HK-2 (cell line): ENCODE data around the gene KCNH2.
"Not testable (repeated sequence)": the region's sequence is repeated elsewhere in the genome, so short reads cannot be mapped to it uniquely, and the experiment has no call there.

Experiments used
- DNase-seq: peaks from one replicate; pipeline ENCODE4 v3.0.0-alpha.2; 2018; ENCODE audit not compliant: unreplicated experiment

Gene KCNH2

DNA sequence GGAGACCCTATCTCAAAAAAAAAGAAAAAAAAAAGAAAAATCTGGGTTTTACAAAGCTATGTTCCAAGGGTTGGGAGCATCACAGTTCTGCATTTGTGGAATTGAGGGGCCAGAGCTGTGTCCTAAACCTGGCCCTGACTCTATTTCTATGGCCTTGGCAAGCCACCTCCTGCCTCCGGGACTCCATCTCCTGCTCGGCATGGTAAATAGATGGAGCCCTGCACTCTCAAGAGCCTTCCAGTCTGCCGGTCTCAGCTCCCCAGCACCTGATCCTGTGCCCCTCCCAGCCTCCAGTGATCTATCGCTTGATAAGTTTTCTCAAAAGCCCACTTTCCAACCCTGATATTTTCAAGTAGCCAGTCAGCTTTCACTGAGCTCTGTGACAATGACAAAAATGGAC, 43.0 kb downstream of the KCNH2 start:
- DNase-seq: no peak

DNA sequence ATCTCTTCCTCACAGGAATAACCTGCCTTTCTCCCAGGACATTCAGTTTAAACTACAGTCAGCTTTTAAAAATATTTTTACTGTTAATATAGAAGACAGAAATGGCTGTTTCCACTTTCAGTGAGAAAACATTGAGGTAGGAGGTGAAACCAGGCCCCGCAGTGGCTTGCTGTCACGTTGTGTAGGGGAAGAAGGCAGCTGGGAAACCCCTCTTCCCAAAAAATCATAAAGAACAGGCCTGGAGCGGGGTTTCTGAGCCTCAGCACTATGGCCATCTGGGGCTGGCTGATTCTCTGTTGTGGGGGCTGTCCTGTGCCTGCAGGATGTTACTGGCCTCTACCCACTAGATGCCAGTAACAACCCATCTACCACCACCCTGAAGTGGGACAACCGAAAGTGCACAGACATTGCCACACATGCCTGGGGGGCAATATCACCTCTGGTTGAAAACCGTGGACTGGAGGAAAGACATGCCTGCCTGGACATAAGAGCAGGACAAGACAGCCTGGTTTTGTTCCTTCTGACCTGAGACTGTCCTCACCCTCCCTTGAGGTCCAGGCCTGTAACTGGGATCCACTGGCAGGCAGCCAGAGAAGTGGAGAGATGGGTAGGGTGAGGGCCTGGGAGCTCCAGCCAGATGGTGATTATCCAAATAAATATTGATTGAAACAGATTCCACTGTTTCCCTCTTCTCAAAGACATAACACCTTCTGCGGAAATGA, 43.9 kb downstream of the KCNH2 start:
- DNase-seq: no peak

GRCh38 chr7:150931199-150931869, 46.8 kb downstream of the KCNH2 start:
- no peak for DNase-seq

DNA sequence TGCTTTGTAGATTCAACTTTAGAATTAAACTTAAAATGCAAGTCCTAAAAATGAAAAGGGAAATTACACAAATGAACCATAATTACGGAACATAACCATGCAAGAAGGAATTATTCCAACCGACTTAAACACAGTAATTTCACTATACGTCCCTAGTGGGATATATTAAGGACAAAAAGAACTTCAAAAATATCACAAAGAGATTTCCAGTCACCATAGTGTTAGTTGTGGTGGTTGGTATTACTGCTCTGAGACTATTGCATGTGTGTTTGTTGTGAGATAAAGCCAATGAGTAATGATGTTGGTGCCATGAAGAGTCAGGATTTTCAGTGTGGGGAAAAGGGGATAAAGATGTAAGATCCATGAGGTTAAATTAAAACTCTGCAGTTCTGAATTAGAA, 49.6 kb downstream of the KCNH2 start:
- DNase-seq: no peak

- no peak for DNase-seq
Observed at GRCh38 chr7:150927956-150928344, 50.2 kb downstream of the KCNH2 start.

- DNase-seq: no peak
Observed at GRCh38 chr7:150927157-150927955, 50.8 kb downstream of the KCNH2 start.

- DNase-seq: no peak
Observed at GRCh38 chr7:150926066-150926465, 52.1 kb downstream of the KCNH2 start.

- no peak for DNase-seq
Observed at GRCh38 chr7:150924369-150924781, 53.7 kb downstream of the KCNH2 start.

- no peak for DNase-seq
Observed at GRCh38 chr7:150923802-150924201, 54.3 kb downstream of the KCNH2 start.

DNA sequence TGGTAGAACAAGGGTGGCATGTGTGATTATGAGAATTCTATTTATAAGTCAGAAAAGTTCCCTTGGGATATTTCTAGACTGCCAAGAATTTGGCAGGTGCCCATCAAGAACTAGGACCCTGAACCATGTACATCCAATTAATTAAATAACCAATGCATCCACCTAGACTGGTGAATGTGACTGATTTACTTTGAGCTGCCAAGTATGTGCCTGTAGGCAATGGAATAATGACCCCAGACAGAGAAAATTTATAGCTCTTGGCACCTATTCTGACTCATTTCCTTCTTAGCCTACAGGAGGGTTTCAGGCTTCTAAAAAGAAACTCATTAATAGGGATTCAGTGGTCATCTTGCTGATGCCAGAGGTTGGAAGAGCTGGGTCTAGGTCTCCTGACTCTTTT, 54.9 kb downstream of the KCNH2 start:
- no peak for DNase-seq

DNA sequence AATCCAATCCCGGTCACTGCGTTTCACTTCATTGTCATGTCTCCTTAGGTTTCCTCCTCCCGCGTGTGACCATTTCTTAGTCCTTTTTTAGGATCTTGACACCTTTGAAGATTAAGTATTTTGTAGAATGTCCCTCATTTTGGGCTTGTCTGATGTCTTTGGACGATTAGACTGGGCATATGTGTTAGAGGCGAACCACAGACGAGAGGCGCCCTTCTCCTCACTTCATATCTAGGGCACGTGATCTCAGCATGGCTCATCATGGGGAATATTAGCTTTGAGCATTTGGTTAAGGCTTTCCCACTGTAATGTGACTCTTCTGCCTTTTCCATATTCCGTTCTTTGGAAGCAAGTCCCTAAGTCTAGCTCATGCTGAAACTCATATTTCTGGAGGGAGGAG, 59.0 kb downstream of the KCNH2 start:
- no peak for DNase-seq

GRCh38 chr7:150918378-150918777, 59.7 kb downstream of the KCNH2 start:
- no peak for DNase-seq

GRCh38 chr7:150917969-150918368, 60.2 kb downstream of the KCNH2 start:
- no peak for DNase-seq

- no peak for DNase-seq
Observed at GRCh38 chr7:150916670-150917069, 61.5 kb downstream of the KCNH2 start.

GRCh38 chr7:150914966-150915365, 63.2 kb downstream of the KCNH2 start:
- DNase-seq: no peak

DNA sequence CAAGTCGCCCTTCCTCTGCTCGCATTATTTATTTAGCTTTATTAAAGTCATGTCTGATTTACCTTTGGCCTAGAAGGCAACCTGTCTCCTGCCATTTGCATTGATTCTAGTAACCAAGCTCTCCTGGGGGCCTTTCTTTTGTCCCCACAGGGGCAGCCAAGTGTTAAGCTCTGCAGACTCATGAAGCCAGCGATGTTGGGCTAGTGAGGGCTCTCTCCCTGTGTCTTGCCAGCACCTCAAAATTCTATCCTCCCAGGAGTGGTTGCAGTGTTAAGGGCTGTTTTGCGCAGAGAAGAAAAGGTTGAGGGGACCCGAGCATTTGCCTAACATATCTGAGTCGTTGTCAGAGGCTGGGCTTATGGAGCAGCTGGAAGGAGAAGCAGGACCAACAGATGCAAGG, 63.9 kb downstream of the KCNH2 start:
- no peak for DNase-seq

- no peak for DNase-seq
Observed at GRCh38 chr7:150912427-150912826, 65.7 kb downstream of the KCNH2 start.

GRCh38 chr7:150911590-150912267, 66.4 kb downstream of the KCNH2 start:
- DNase-seq: no peak

GRCh38 chr7:150910996-150911422, 67.1 kb downstream of the KCNH2 start:
- DNase-seq: no peak

DNA sequence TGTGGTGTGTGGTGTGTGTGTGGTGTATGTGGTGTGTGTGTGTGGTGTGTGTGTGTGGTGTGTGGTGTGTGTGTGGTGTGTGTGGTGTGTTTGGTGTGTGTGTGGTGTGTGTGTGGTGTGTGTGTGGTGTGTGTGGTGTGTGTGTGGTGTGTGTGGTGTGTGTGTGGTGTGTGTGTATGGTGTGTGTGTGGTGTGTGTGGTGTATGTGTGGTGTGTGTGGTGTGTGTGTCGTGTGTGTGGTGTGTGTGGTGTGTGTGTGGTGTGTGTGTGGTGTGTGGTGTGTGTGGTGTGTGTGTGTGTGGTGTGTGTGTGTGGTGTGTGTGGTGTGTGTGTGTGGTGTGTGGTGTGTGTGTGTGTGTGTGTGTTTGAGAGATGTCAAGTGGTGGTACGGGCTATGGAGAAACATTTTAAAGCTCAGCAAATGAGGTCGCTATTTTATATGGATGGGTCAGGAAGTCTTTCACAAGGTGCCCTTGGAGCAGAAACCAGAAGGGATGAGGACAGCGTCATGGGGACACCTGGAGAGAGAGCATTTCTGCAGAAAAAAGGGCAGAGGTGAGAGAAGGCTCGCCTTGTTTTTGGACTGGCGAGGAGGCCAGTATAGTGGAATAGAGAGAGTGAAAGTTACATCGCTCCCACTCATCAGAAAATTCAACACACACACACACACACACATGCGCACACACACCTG, 67.7 kb downstream of the KCNH2 start:
- DNase-seq: not testable (repeated sequence)

GRCh38 chr7:150909200-150909995, 68.7 kb downstream of the KCNH2 start:
- no peak for DNase-seq
